ENCODE results near the gene ABHD4.

ABHD4 gene

DNA sequence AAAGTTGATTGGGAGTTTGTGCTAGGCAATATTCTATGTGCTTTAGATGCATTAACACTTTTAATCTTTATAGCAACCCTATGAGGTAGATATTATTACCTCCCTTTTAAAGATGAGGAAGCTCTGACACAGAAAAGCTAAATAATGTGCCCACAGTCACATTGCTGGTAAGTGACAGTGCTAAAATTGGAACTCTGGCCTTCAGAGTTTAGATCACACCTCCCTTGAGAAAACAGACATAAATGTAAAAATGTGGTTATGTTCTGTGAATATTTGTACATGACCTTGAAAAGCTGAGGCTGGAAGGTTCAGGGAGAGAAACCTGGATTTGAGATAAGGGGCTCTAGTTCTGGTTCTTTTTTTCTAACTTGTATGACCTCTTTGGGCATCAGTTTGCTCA, 1.9 kb downstream of the ABHD4 start:
- CTCF ChIA-PET = interaction anchor here (0.7 to 8.3 kb wide), 9 partner anchors 11 to 273 kb away, joined by 3 to 87 read pairs (median 6); partner anchors contain the start of gene DAD1
- TF ChIP-seq, protein P1, sequence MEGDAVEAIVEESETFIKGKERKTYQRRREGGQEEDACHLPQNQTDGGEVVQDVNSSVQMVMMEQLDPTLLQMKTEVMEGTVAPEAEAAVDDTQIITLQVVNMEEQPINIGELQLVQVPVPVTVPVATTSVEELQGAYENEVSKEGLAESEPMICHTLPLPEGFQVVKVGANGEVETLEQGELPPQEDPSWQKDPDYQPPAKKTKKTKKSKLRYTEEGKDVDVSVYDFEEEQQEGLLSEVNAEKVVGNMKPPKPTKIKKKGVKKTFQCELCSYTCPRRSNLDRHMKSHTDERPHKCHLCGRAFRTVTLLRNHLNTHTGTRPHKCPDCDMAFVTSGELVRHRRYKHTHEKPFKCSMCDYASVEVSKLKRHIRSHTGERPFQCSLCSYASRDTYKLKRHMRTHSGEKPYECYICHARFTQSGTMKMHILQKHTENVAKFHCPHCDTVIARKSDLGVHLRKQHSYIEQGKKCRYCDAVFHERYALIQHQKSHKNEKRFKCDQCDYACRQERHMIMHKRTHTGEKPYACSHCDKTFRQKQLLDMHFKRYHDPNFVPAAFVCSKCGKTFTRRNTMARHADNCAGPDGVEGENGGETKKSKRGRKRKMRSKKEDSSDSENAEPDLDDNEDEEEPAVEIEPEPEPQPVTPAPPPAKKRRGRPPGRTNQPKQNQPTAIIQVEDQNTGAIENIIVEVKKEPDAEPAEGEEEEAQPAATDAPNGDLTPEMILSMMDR (IDR thresholded peaks at IDR 0.05; ENCODE audit: control extremely low read depth, extremely low read depth, low read depth, missing control alignments) = no peak
- DNase-seq (ENCODE audit: extremely low spot score) = no peak
- POLR2A ChIA-PET = no interaction called here

DNA sequence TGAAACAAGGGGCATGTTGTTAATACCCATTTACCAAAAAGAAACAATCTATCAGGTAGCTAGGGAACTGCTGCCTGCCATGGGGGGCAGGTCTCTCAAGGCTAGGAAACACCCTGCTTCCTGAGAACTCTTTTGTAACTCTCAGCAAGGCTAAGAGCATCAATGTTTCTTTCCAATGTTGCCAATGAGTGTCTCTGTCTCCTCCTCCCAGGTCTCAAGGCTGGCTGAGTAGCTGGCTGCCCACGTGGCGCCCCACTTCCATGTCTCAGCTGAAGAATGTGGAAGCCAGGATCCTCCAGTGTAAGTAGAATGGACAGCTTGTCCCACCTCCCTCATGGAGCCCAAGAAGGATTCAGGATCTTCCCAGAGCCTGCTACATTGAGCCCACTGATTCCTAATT, 3.4 kb downstream of the ABHD4 start:
- DNase-seq (ENCODE audit: extremely low spot score) = no peak
- POLR2A ChIA-PET = no interaction called here
- TF ChIP-seq, protein P1 (IDR thresholded peaks at IDR 0.05; ENCODE audit: control extremely low read depth, extremely low read depth, low read depth, missing control alignments) = no peak
- CTCF ChIA-PET = interaction anchor here (0.9 to 8.3 kb wide), 9 partner anchors 9 to 271 kb away, joined by 3 to 87 read pairs (median 4); partner anchors contain the start of gene DAD1

DNA sequence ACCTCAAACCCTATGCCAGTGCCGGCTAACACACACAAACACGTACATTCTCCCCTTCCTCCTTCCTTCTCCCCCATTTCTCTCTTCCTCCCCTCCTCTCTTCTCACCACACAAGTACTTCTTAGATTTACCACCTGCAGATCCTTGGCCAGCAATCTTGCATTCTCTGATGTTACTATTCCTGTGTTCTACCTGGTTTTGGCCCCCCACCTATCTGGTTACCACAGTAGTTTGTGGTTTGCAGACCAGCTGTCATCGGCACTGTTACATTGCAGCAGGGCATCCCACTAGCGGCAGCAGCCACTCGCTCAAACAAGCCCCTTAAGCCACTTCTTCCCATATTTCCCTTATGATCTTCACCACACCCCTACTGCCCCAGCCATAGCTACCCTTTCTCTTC, 3.9 kb downstream of the ABHD4 start:
- ChIA-PET POLR2A (interaction anchor here (0.7 kb wide), 1 partner anchor 177 kb away, joined by 6 read pairs; no protein-coding TSS in a partner anchor), CTCF (interaction anchor here (0.9 to 8.3 kb wide), 6 partner anchors 9 to 271 kb away, joined by 3 to 87 read pairs (median 8); partner anchors contain the start of gene DAD1)
- TF ChIP-seq, protein P1 (IDR thresholded peaks at IDR 0.05; ENCODE audit: control extremely low read depth, extremely low read depth, low read depth, missing control alignments) = no peak
- DNase-seq (ENCODE audit: extremely low spot score) = no peak

DNA sequence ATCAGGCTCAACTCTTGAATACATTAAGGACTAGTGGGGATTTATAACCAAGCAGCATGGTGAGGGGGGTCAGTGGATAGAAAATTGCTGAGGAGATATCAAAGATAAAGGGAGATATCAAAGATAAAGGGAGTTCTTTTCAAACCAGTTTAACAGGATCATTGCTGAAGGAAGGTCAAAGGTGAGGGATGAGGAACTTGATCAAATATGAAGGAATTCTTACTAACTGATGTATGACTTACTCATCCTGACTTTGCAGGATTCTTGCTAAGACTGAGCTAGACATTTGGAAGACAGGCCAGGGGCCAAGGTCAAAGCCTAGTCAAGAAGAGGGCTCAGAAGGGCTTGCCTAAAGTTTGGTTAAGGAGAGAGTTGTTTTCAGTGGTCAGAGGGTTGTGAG, 4.8 kb downstream of the ABHD4 start:
- no peak for DNase-seq (ENCODE audit: extremely low spot score)
- ChIA-PET CTCF (interaction anchor here (0.7 to 8.3 kb wide), 4 partner anchors 10 to 50 kb away, joined by 3 to 87 read pairs (median 4); no protein-coding TSS in a partner anchor), POLR2A (no interaction called here)
- TF ChIP-seq, protein P1 (IDR thresholded peaks at IDR 0.05; ENCODE audit: control extremely low read depth, extremely low read depth, low read depth, missing control alignments) = no peak

DNA sequence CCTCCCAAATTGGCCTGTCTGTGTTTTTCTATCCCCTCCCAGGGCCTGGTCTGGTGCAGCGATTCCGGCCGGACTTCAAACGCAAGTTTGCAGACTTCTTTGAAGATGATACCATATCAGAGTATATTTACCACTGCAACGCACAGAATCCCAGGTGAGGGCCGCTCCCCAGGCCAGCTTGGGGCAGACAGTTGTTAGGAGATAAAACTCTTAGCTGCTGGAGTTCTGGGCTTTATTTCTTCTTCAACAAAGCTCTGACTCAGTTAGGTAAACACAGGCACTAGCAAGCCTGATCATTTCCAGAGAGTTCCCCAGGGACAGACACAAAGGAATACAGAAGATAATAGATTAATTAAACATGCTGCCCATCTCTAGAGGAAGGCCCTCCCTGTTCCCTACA, 8.3 kb downstream of the ABHD4 start:
- TF ChIP-seq, protein P1 (IDR thresholded peaks at IDR 0.05; ENCODE audit: control extremely low read depth, extremely low read depth, low read depth, missing control alignments) = no peak
- DNase-seq (ENCODE audit: extremely low spot score) = no peak
- ChIA-PET POLR2A (no interaction called here), CTCF (interaction anchor here (1.0 to 3.1 kb wide), 3 partner anchors 36 to 50 kb away, joined by 3 to 12 read pairs (median 5); no protein-coding TSS in a partner anchor)

DNA sequence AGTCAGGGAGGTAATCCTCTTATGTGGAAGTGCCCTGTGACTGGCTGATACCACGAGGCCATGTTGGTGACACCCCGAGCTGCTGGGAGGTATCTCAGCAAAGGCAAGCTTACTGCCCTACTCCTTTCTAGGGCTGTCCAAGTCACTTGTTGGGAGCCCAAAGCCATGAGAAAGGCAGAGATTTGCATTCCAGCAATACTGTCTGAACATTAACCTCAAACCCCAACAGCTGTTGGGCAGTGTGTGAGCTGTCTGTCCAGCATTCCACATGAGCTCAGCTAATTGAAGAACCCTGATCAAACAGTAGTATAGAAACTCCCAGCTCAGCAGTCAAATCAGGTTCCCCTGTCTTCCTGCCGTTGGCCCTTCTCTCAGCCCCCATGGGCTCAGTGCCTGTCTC, 9.2 kb downstream of the ABHD4 start:
- DNase-seq (ENCODE audit: extremely low spot score) = no peak
- TF ChIP-seq, protein P1 (IDR thresholded peaks at IDR 0.05; ENCODE audit: control extremely low read depth, extremely low read depth, low read depth, missing control alignments) = no peak
- ChIA-PET CTCF (interaction anchor here (1.0 to 3.1 kb wide), 3 partner anchors 9 to 37 kb away, joined by 4 to 15 read pairs (median 12); partner anchors contain the start of gene ABHD4), POLR2A (no interaction called here)

Data from GM10248 (cell line).